ENCODE results near the gene ASTN2. TPM values are rescaled to one million over a fixed set of nuclear protein-coding genes. Genes with fewer than 3 reads are reported as not detected.
A peak's percentile ranks its signal among the peaks of the same experiment; 100 is the strongest.
"Not testable (repeated sequence)": the region's sequence is repeated elsewhere in the genome, so short reads cannot be mapped to it uniquely, and the experiment has no call there.

Gene ASTN2
- total RNA-seq, 1 donor from 2014 or later, result 42.2 TPM

DNA sequence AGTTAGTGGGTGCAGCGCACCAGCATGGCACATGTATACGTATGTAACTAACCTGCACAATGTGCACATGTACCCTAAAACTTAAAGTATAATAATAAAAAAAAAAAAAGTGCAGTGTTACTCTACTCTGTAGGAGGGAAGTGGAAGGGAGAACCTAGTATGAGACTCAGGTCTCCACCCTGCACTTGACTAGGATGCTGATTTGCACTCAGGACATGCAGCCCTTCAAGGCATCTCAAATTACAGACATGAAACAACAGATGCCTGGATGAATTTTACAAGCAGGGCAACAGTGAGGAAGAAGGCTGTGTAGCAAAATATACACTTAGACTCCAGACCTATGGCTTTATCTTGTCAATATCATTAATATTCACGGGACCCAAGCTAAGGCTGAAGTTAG, 711.2 kb downstream of the ASTN2 start:
- no peak for DNase-seq (ENCODE audit: low read depth)

DNA sequence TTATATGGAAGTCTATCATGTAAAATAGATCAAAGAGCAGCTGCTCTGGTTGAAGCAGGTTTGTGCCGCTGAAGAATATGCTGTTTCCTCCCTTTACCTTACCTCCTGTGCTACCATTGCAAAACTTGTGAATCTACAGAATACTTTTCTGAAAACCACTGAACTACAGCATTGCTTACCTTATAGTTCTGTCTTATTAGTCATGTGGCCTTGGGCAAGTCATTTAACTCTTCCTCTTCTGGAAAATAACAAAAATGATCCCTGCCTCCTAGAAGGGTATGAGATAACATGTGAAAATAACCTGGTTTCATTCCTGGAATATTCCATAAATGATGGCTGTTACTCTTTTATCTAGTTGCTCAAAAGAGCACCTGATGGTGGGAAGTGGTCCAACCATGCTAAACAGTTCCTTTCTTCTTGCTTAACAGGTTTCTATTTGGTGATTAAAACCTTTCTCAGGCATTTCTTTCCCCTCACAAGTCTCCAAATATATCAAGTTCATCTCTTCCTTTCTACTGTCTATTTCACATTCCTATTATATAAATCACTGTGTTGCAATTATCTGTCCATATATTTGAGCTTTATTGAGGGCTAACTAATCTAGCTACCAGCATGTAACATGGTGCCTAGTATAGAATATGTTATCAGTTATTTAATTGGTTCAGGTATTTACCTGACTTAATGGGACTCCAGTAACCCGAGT, 712.8 kb downstream of the ASTN2 start:
- DNase-seq (ENCODE audit: low read depth), result no peak

- no peak for DNase-seq (ENCODE audit: low read depth)
Measured at GRCh38 chr9:116700882-116701865, 713.7 kb downstream of the ASTN2 start.

GRCh38 chr9:116700279-116700678, 714.6 kb downstream of the ASTN2 start:
- no peak for DNase-seq (ENCODE audit: low read depth)

DNA sequence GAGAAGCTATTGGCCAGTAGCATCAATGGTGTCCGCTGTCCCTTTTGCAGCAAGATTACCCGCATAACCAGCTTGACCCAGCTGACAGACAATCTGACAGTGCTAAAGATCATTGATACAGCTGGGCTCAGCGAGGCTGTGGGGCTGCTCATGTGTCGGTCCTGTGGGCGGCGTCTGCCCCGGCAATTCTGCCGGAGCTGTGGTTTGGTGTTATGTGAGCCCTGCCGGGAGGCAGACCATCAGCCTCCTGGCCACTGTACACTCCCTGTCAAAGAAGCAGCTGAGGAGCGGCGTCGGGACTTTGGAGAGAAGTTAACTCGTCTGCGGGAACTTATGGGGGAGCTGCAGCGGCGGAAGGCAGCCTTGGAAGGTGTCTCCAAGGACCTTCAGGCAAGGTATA, 717.0 kb downstream of the ASTN2 start:
- DNase-seq (ENCODE audit: low read depth), result no peak

DNA sequence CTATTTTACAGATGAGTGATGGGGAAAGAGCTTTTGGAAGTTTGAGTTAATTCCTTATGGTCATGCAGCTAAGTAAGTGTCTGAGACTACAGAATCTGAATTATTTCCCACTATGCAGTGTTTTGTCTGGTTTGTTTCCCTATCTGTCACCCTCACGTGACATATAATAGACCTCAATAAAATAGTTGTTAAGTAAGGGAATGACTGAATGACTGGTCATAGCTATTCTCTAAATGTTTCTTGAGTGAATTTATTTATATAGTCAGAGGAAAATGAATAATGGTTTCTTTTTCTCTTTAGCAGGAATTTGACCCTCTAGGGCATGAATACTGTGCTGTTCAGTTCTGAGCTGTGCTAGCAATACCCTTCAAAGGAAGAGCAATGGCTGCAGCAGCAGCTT, 717.5 kb downstream of the ASTN2 start:
- DNase-seq (ENCODE audit: low read depth), result peak; percentile 52

DNA sequence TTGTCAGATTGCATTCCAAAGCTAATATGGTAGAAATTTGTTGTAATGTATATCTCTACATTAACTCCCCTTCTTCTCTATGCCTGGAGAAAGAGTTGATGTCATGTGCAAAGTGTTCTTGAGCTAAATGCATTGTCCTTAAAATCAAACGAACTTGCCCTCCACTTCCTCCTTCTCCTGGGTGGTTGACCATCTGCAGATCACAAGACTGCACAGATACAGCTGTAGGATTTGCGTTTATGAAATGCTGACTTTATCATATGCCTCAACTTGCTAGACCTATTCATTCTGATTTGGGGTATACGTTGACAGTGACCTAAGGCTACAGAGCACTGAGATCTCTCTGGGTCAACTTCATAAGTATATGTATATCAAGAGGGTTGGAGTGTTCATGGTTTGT, 719.4 kb downstream of the ASTN2 start:
- no peak for DNase-seq (ENCODE audit: low read depth)

- DNase-seq (ENCODE audit: low read depth), result no peak
Measured at GRCh38 chr9:116694785-116695291, 720.0 kb downstream of the ASTN2 start.

GRCh38 chr9:116693233-116693731, 721.6 kb downstream of the ASTN2 start:
- peak; percentile 38 for DNase-seq (ENCODE audit: low read depth)

GRCh38 chr9:116692616-116693015, 722.2 kb downstream of the ASTN2 start:
- DNase-seq (ENCODE audit: low read depth), result no peak

GRCh38 chr9:116691607-116692006, 723.2 kb downstream of the ASTN2 start:
- DNase-seq (ENCODE audit: low read depth), result no peak

DNA sequence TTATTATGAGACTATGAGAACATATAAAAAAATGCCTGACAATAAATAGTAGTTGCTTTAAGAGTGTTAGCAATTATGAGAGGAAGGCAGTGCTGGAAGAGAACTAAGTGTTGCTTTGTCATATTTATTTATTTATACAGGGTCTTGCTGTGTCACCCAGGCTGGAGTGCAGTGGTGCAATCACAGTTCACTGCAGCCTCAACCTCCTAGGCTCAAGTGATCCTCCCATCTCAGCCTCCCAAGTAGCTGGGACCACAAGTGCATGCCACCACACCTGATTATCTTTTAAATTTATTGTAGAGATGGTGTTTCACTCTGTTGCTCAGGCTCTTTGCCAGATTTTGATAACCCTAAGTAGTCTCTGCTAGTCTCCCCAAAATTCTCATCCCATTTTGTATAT, 724.1 kb downstream of the ASTN2 start:
- not testable (repeated sequence) for DNase-seq (ENCODE audit: low read depth)

DNA sequence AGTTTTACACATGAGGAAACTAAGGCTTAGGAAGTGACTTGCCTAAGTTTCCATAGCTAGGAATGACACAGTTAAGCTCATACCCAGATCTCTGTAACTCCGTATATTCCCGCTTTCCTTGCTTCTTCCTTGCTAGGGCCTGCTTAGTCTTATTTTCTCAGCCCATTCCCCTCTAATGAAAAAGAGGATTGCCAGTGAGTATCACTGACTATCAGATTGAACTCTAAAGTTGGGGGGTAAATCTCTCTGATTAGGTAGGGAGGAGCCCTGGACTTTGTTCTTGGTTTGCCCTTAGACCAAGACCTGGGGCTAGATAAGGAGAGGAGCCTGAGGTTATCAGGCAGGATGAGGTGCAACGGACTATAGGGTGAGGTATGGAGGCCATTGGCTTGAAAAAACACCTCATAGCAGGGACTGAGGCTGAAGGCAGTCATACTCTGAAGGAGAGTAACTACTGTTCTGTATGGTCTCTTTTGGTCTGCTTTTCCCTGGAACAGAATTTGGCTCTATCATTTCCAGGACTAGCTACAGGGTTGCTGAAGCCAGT, 725.3 kb downstream of the ASTN2 start:
- DNase-seq (ENCODE audit: low read depth), result no peak

DNA sequence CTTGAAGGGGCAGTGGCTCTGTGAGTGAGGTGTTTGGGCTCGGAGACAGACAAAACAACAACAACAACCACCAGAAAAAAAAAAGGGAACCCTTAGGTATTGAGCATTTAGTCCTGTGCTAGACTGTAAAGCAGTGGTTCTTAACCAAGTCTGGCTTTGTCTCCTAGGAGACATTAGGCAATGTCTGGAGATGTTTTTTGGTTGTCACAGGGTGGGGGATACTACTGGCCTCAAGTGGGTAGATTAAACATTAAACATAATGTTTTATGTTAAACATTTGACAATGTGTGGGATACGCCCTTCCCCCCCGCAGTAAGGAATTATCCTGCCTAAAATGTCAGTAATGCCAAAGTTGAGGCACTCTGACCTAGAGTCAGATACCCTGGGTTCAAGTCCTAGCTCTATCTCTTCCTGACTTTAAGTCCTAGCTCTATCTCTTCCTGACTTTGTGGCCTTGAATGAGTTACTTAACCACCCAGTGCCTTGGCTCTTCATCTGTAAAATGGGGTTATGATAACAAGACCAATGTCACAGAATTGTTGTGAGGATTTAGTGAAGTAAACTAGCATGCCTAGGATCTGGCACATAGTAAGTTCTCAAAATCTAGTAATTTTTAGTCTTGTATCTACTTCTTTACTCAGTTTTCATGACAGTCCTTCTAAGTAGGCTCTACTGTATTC, 725.9 kb downstream of the ASTN2 start:
- DNase-seq (ENCODE audit: low read depth), result peak; percentile 47

- no peak for DNase-seq (ENCODE audit: low read depth)
Measured at GRCh38 chr9:116687754-116688135, 727.1 kb downstream of the ASTN2 start.

DNA sequence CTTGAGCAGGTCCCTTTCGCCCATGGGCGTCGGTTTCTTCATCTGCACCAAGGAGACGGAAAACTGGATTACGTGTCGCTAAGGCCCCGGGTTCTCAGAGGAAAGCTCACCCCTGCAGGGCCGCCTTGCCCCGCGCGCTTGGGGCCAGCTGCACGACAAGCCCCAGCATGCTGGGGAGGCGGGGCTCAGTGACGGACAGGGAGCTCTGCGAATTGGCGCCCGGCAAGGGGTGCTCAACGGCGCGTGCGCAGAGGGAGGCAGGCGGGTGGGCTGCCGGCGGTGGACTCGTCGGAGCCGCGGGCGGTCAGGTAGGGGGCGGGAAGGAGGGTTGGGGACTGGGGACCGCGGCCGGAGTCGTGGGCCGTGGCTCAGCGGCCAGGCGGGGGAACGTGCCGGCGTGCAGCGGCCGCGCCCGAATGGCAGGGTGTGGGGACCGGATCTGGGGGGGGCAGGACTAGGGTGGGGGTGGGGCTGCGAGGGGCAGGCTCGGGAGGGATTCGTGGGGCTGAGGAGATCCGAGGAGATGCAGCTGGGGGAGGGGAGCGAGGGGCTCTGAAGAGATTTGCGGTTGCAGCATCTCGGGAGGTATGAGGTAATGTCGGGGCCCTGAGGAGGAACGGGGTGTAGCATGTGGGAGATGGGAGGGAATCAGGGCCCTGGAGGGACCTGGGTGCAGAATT, 727.6 kb downstream of the ASTN2 start, which contains the start of gene TRIM32:
Gene TRIM32, plus strand, starts transcription at position 232 of the 680 bp plus-strand sequence. CDS start 10,438 bp downstream, outside the sequence.
- DNase-seq (ENCODE audit: low read depth), result peak; percentile 65

DNA sequence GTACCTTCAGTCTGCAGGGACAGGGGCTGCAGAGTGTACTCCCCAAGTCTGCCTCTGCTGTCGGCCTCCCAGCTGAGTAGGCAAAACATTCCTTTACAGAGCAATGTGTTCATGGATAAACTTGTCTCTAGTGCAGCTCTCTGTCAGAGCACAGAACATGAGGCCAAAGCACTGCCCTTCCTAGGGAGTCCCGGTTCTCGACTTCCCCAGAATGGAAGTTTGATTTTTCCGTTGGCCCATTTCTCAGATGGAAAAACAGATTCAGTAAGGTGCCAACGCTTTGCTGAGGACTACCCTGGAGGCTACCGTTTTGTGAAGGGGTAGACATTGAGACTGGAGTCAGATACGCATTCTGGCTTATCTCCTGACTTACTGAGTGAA, 728.2 kb downstream of the ASTN2 start:
- DNase-seq (ENCODE audit: low read depth), result peak; percentile 17

DNA sequence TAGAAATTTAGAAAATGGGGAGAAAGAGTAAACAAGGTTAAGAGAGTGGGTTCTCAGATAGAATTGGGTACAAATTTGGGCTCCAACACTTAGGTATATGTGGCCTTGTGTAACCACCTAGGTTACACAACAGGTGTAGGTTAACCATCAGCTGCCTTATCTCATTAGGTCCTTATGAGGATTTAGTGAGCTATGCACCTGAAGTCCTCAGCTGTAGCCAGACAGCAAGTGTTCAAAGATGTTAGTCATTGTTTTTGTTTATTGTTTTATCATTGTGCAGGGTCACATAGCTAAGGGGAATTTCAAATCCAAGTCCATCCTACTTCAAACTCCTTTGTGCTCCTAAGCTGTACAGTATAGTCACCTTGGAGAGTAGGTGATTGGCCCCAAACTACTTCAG, 728.7 kb downstream of the ASTN2 start:
- peak; percentile 35 for DNase-seq (ENCODE audit: low read depth)

- no peak for DNase-seq (ENCODE audit: low read depth)
Measured at GRCh38 chr9:116685166-116685565, 729.7 kb downstream of the ASTN2 start.

GRCh38 chr9:116683535-116683934, 731.3 kb downstream of the ASTN2 start:
- DNase-seq (ENCODE audit: low read depth), result no peak

Measured in renal cortical epithelial cell (primary cell).